ENCODE measurements around the gene KCNK7. TPM values are rescaled to one million over a fixed set of nuclear protein-coding genes. Genes with fewer than 3 reads are reported as not detected.
A peak's percentile ranks its signal among the peaks of the same experiment; 100 is the strongest.
"Not testable (repeated sequence)": the region's sequence is repeated elsewhere in the genome, so short reads cannot be mapped to it uniquely, and the experiment has no call there.

KCNK7 gene
- total and polyA plus RNA-seq, 2 experiments from 2014 or later: not detected

DNA sequence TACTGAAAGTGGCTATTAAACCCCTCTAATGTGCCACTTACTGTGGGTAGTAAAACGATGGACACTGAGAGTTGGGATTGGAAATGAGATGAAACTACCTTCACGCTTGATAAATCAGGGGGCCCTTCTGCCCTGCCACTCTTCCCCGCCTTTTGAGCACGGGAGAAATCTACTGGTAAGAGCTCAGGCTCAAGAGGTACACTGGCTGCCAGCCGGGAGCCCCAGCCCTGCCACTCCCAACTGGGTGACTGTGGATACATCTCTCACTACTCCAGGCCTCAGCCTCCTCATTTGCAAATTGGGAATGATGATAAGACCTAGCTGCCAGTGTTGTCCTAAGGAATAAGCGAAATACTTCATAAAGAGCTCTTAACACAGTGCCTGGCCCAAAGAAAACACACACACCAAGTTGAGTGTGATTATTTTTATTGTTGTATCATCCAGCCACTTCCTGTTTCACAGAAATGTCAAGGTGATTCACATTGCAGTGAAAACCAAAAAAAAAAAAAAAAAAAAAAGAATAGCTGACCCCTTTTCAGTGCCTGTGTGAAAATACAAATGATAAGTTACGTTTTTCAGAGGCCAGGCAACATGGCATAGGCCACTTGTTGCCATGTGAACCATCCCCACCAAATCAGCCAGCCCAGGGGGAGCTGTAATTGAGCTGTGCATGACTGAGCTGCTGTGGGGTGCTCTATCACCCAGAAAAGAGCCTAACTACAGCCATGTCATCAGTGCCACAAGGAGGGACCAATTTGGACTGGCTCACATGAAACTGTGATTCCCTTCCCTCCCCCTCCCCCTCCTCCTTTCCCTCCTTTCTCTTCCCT lies 29.8 kb downstream of the KCNK7 start:
- no peaks in the 10 kb centered on the region for H3K9me2 ChIP-seq (ENCODE audit: insufficient read depth)
- peak; percentile 50 for DNase-seq
- 66 to 73% methylated on average over 7 of the region's 7 CpGs for WGBS, 2 experiments (ENCODE audit: low coverage in 1 of 2, low lambda C conversion rate in 2 of 2, missing lambda C conversion rate in 2 of 2)
- no peak overlapping the region for H2AFZ ChIP-seq
- no peaks in the 10 kb centered on the region for H3K27me3 ChIP-seq (replicated peaks; ENCODE audit: insufficient read depth)
- peaks cover 38% of the 10 kb centered on the region for H3K79me2 ChIP-seq (ENCODE audit: insufficient read depth)
- no peaks in the 10 kb centered on the region for H4K20me1 ChIP-seq (ENCODE audit: insufficient read depth)
- H3K9me3 ChIP-seq (ENCODE audit: low read depth): no peaks in the 10 kb centered on the region
- peak overlapping the region; percentile 3; the same call in 1 of the 2 replicates for H3K9ac ChIP-seq
- H3K36me3 ChIP-seq (ENCODE audit: low read depth): no peaks in the 10 kb centered on the region
- H3K27ac ChIP-seq: peak overlapping the region; percentile 46
- no peak overlapping the region for H3K4me3 ChIP-seq
- peaks cover 22% of the 10 kb centered on the region for H3F3A ChIP-seq (ENCODE audit: insufficient read depth)
- in situ Hi-C loops (cut with MboI): no loop called here
- H3K4me2 ChIP-seq (ENCODE audit: unreplicated experiment): no peak overlapping the region
- TF ChIP-seq EZH2phosphoT487 (IDR thresholded peaks at IDR 0.05; ENCODE audit: insufficient read depth, low read depth) (no peak), EZH2 (IDR thresholded peaks at IDR 0.05; ENCODE audit: insufficient read depth, poor library complexity, severe bottlenecking) (no peak)
- H3K4me1 ChIP-seq (ENCODE audit: insufficient read depth): peaks cover 19% of the 10 kb centered on the region

DNA sequence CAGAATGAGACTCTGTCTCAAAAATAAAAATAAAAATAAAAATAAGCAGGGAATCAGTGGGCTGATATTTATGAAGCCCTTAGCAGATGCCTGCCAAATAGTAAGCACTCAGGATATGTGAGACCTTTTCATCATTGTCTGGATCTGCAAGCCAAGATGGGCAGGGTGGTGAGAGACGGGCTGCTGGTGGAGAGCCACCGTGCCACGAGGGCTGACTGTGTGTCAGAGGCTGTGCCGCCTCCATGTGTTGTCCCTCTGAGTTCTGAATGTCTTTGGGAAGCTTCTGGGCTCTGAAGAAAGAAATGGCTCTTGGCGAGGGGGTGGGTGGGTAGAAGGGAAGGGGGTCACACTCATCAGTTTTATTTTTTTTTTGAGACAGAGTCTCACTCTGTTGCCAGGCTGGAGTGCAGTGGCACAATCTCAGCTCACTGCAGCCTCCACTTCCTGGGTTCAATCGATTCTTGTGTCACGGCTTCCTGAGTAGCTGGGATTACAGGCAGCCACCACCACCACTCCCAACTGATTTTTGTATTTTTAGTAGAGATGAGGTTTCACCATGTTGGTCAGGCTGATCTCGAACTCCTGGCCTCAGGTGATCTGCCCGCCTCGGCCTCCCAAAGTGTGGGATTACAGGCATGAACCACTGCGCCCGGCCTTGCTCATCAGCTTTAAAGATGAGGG lies 30.6 kb downstream of the KCNK7 start:
- H3K4me2 ChIP-seq (ENCODE audit: unreplicated experiment); in situ Hi-C loops (cut with MboI); H3K36me3 ChIP-seq (ENCODE audit: low read depth); H3K9me2 ChIP-seq (ENCODE audit: insufficient read depth); H3K27me3 ChIP-seq (replicated peaks; ENCODE audit: insufficient read depth); H3K9me3 ChIP-seq (ENCODE audit: low read depth); H2AFZ ChIP-seq; DNase-seq; H4K20me1 ChIP-seq (ENCODE audit: insufficient read depth); H3K9ac ChIP-seq; H3K4me3 ChIP-seq: not testable (repeated sequence)
- Histone ChIP-seq H3K27ac (peak overlapping the region; percentile 46), H3K79me2 (ENCODE audit: insufficient read depth) (peaks cover 32% of the 10 kb centered on the region), H3K4me1 (ENCODE audit: insufficient read depth) (peaks cover 27% of the 10 kb centered on the region), H3F3A (ENCODE audit: insufficient read depth) (peaks cover 30% of the 10 kb centered on the region)
- 87% methylated on average over 12 of the region's 12 CpGs for WGBS, 2 experiments (ENCODE audit: low coverage in 1 of 2, low lambda C conversion rate in 2 of 2, missing lambda C conversion rate in 2 of 2)

DNA sequence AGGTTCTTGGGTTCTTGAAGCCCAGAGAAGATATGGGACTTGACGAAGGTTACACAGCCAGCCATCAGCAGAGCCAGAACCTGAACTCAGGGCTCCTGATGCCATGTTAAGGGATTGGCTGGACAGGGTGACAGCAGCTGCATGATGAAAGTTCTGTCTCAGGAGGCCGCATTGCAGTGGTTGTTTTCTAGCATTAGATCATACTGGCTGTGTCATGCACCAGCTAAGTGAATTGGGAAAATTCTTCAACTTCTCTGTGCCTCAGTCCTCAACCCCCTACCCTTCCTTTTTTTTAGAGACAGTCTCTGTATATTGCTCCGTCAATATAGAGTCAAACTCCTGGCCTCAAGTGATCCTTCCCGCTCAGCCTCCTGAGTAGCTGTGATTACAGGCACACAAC lies 32.0 kb downstream of the KCNK7 start:
- Histone ChIP-seq H3K27ac (no peak overlapping the region), H3K9me3 (ENCODE audit: low read depth) (no peaks in the 10 kb centered on the region), H3K9ac (no peak overlapping the region), H3K4me2 (ENCODE audit: unreplicated experiment) (no peak overlapping the region), H2AFZ (no peak overlapping the region), H3K9me2 (ENCODE audit: insufficient read depth) (no peaks in the 10 kb centered on the region), H3K27me3 (replicated peaks; ENCODE audit: insufficient read depth) (no peaks in the 10 kb centered on the region), H3F3A (ENCODE audit: insufficient read depth) (peaks cover 31% of the 10 kb centered on the region), H3K4me3 (no peak overlapping the region), H3K36me3 (ENCODE audit: low read depth) (no peaks in the 10 kb centered on the region), H3K79me2 (ENCODE audit: insufficient read depth) (peaks cover 23% of the 10 kb centered on the region), H3K4me1 (ENCODE audit: insufficient read depth) (peaks cover 36% of the 10 kb centered on the region), H4K20me1 (ENCODE audit: insufficient read depth) (no peaks in the 10 kb centered on the region)
- in situ Hi-C loops (cut with MboI): no loop called here
- TF ChIP-seq EZH2phosphoT487 (IDR thresholded peaks at IDR 0.05; ENCODE audit: insufficient read depth, low read depth): no peak
- TF ChIP-seq EZH2 (IDR thresholded peaks at IDR 0.05; ENCODE audit: insufficient read depth, poor library complexity, severe bottlenecking): no peak
- 84 to 85% methylated on average over 4 of the region's 4 CpGs for WGBS, 2 experiments (ENCODE audit: low coverage in 1 of 2, low lambda C conversion rate in 2 of 2, missing lambda C conversion rate in 2 of 2)
- peak; percentile 58 for DNase-seq

DNA sequence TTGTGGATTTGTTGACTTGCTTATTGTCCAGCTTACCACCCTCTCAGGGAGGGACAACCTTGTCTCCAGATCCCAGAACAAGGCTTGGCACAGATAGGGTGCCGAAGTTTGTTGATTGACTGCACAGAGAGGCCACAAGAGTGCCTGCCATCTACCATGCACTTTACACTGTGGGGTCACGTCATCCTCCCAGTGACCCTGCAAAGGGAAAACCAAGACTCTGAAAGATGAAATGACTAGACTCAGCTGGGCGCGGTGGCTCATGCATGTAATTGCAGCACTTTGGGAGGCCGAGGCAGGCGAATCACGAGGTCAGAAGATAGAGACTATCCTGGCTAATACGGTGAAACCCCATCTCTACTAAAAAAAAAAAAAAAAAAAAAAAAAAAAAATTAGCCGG lies 32.8 kb downstream of the KCNK7 start:
- Histone ChIP-seq H3K36me3 (ENCODE audit: low read depth) (no peaks in the 10 kb centered on the region), H3K4me2 (ENCODE audit: unreplicated experiment) (no peak overlapping the region), H2AFZ (no peak overlapping the region), H3K9ac (no peak overlapping the region), H4K20me1 (ENCODE audit: insufficient read depth) (no peaks in the 10 kb centered on the region), H3K9me3 (ENCODE audit: low read depth) (no peaks in the 10 kb centered on the region), H3F3A (ENCODE audit: insufficient read depth) (peaks cover 31% of the 10 kb centered on the region), H3K9me2 (ENCODE audit: insufficient read depth) (no peaks in the 10 kb centered on the region), H3K27me3 (replicated peaks; ENCODE audit: insufficient read depth) (no peaks in the 10 kb centered on the region), H3K4me3 (no peak overlapping the region), H3K4me1 (ENCODE audit: insufficient read depth) (peaks cover 35% of the 10 kb centered on the region), H3K79me2 (ENCODE audit: insufficient read depth) (peaks cover 15% of the 10 kb centered on the region), H3K27ac (no peak overlapping the region)
- TF ChIP-seq EZH2 (IDR thresholded peaks at IDR 0.05; ENCODE audit: insufficient read depth, poor library complexity, severe bottlenecking) (no peak), EZH2phosphoT487 (IDR thresholded peaks at IDR 0.05; ENCODE audit: insufficient read depth, low read depth) (no peak)
- 67 to 71% methylated on average over 8 to 9 of the region's 9 CpGs for WGBS, 2 experiments (ENCODE audit: low coverage in 1 of 2, low lambda C conversion rate in 2 of 2, missing lambda C conversion rate in 2 of 2)
- in situ Hi-C loops (cut with MboI): no loop called here
- DNase-seq: no peak

Data from GM23248 (cell line).